HG03558 (cell line): ENCODE results near the gene LORICRIN.

Experiments
- ATAC-seq: cut with Tn5 transposase; IDR thresholded peaks from one replicate; pipeline ENCODE4 v1.9.1; 2021; ENCODE audit warnings: moderate number of reproducible peaks; ENCODE audit not compliant: unreplicated experiment; ENCODE audit errors: extremely low read depth

Gene LORICRIN

GRCh38 chr1:153293851-153294250 lies 34.4 kb downstream of the LORICRIN start:
- ATAC-seq, result no peak

DNA sequence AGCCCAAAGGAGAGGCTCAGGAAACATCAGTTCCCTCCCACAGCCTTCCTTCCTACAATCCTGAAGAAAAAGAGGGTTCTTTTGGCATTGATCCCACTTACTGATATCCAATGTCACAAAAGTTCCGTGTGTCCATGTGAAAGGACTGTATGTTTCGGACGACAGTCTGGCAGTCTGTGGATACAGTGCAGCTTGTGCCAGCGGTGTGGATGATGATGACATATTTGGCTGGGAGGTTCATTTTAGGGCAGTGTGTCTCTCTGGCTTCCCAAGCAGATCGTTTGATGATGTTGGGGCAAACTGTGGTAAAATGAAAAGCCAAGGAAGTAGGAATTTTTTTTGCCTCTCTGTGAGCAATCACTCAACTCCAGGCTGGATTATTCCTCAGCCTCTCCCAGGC lies 42.8 kb downstream of the LORICRIN start:
- ATAC-seq, result no peak

- no peak for ATAC-seq
Observed at GRCh38 chr1:153305682-153306081, 46.2 kb downstream of the LORICRIN start.

DNA sequence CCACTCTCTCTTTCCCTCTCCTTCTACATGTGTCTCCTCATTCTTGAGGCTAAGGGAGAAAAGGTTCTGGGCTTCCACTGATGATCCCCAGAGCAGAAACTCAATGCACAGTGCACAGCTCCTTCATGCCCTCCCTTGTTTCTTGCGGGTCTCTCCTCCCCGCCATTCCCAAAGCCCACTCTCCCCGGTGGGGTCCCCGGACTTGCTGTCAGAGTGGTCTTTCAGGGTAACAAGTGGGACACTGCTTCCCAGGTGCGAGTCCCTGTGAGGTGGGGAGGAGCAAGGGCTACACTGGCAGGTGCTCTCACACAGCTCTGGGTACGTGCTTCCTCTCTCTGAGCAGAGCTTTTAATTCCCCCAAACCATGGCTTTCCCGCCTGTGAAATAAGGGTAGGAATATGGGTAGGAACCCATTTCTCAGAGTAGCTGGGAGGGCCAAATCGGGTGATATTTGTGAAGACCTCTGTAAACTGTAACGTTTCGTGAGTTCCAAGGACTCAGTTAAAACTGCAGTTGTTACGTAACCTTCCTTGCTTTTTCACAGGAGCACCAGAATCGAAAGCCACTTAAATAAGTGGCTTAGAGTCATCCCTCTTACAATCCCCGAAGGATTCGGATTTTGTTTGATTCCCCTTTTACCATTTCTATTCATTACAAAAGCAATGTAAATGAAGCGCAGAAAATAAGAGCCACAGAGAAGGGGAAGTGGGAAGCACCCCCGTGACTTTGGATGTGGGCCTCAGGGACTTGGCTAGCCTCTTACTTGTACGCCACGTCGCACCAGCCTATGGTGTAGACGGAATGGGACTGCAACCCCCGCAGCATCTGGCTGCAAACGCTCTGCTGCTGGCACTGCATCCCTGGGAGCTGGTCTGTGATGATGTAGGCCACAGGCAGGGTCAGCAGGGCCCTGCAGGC lies 47.1 kb downstream of the LORICRIN start:
- no peak for ATAC-seq

DNA sequence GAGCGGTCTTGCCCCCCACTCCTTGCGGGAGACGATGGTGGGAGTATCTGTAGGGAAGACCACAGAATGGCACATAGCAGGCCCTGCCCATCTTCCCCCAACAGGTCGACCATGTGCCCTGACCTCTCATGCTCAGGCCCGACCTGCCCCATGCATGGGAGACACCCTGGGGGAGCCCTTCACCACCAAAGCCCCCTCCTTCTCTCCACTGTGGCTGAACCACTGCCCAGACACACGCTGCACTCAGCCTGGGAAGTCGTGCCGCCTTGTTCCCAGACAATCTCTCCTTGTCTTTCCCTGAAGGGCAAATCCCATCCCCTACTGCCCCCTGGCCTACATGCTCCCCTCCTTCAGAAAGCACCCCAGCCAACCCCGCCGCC lies 47.7 kb downstream of the LORICRIN start:
- ATAC-seq, result no peak

- ATAC-seq, result no peak
Observed at GRCh38 chr1:153308540-153308939, 49.1 kb downstream of the LORICRIN start.

DNA sequence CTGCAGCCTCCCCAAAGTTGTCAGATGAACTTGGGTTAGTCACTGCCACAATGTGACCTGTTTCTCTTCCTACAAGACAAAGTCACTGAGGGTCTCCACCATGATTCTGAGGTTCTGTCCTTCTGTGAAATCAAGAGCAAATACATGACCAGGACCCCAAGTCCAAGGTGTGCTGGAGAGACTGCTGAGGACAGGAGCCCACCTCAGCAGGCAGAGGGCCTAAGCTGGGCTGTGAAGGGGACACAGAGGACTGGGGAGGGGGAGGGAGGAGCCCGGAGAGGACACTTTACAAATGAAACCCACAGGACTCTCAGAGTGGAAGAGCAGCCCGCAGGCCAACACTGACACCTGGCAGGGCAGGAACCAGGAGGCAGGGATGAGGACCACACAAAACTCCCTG lies 50.0 kb downstream of the LORICRIN start:
- ATAC-seq, result no peak

DNA sequence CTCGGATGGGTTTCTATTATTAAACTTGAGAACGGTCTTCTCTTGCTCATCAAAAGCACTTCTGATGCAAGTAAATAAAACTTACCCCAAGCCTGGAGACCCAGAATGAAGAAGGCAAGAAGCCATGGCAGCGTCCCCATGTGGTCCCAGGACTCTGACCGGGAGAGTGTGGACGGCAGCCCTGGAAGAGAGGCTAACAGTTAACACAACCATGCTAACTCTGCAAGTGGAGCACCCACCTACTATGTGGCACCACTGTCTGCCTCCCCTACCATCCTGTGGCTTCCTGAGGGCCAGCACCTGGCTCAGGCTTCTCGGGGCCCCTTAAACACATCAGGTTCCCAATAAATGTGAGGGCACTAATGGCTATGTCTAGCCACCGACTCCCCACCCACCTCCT lies 51.0 kb downstream of the LORICRIN start:
- no peak for ATAC-seq
